CD14-positive monocyte (primary cell): Measurements from ENCODE around the gene CCDC34. TPM values are rescaled to one million over a fixed set of nuclear protein-coding genes. Genes with fewer than 3 reads are reported as not detected.

Source experiments
- DNase-seq, 3 donors: peaks; one replicate each; pipeline ENCODE4 v3.0.0-alpha.2; 2011 to 2022
- H2AFZ ChIP-seq: 2 replicates; pipeline ENCODE4 v1.6.0; 2012; ENCODE audit warnings: mild to moderate bottlenecking, low read depth, low read length, inconsistent platforms; ENCODE audit not compliant: insufficient read depth, poor library complexity, severe bottlenecking
- H3K27ac ChIP-seq, 2 donors: 1 replicate in 1 of 2; 2 replicates in 1 of 2; pipeline ENCODE4 v1.5.1; 2012 to 2013; ENCODE audit warnings: low read length in 2 of 2, control low read depth in 1 of 2, inconsistent platforms in 1 of 2, low read depth in 1 of 2, mild to moderate bottlenecking in 1 of 2
- H3K27me3 ChIP-seq, 2 donors: one replicate each; pipeline versions ENCODE4 v1.6.0 to v1.6.1; 2011 to 2013; ENCODE audit warnings: low read length in 2 of 2; ENCODE audit not compliant: control insufficient read depth in 2 of 2, insufficient read depth in 2 of 2
- H3K36me3 ChIP-seq, 2 donors: replicated peaks in 1 of 2; 1 replicate in 1 of 2; 2 replicates in 1 of 2; pipeline versions ENCODE4 v1.5.1 to v1.6.1; 2012 to 2013; ENCODE audit warnings: low read length in 2 of 2, control low read depth in 1 of 2, inconsistent platforms in 1 of 2, mild to moderate bottlenecking in 1 of 2; ENCODE audit not compliant: insufficient read depth in 2 of 2, control insufficient read depth in 1 of 2
- H3K4me1 ChIP-seq, 2 donors: 1 replicate in 1 of 2; 2 replicates in 1 of 2; pipeline versions ENCODE4 v1.5.1 to v1.6.1; 2012 to 2013; ENCODE audit warnings: low read length in 2 of 2, control low read depth in 1 of 2, inconsistent platforms in 1 of 2, mild to moderate bottlenecking in 1 of 2, moderate library complexity in 1 of 2; ENCODE audit not compliant: insufficient read depth in 2 of 2, control insufficient read depth in 1 of 2
- H3K4me2 ChIP-seq: replicated peaks from 2 replicates; pipeline ENCODE3; 2012; ENCODE audit warnings: low read length, moderate library complexity, mild to moderate bottlenecking; ENCODE audit not compliant: poor library complexity, severe bottlenecking; ENCODE audit errors: extremely low read depth
- H3K4me3 ChIP-seq, 3 experiments: fragments of 200-600 bp in 1 of 3; sonication (generic) in 1 of 3; replicated peaks in 1 of 3; 1 replicate in 2 of 3; 2 replicates in 1 of 3; pipeline ENCODE4 v1.5.1; 2011 to 2013; ENCODE audit warnings: low read length in 3 of 3, mild to moderate bottlenecking in 3 of 3, control low read depth in 2 of 3, low read depth in 2 of 3, inconsistent platforms in 1 of 3, moderate library complexity in 1 of 3
- H3K79me2 ChIP-seq: 2 replicates; pipeline ENCODE4 v1.6.0; 2012; ENCODE audit warnings: mild to moderate bottlenecking, control low read depth, inconsistent platforms, low read length, moderate library complexity; ENCODE audit not compliant: insufficient read depth
- H3K9ac ChIP-seq: 2 replicates; pipeline ENCODE4 v1.6.0; 2017; ENCODE audit warnings: low read length, mild to moderate bottlenecking; ENCODE audit not compliant: insufficient read depth, poor library complexity, severe bottlenecking
- H3K9me3 ChIP-seq, 2 donors: replicated peaks in 1 of 2; 1 replicate in 1 of 2; 2 replicates in 1 of 2; pipeline versions ENCODE4 v1.5.1 to v1.6.1; 2012 to 2013; ENCODE audit warnings: low read length in 2 of 2, control low read depth in 1 of 2; ENCODE audit not compliant: control insufficient read depth in 1 of 2, insufficient read depth in 1 of 2
- H4K20me1 ChIP-seq: 2 replicates; pipeline ENCODE4 v1.6.0; 2012; ENCODE audit warnings: mild to moderate bottlenecking, low read length, control low read depth, moderate library complexity; ENCODE audit not compliant: insufficient read depth
- H3K27ac Mint-ChIP-seq, 7 donors: one replicate each; pipeline ENCODE4 v1.8.0; 2020; ENCODE audit warnings: mild to moderate bottlenecking in 7 of 7, mixed read lengths in 7 of 7, moderate library complexity in 6 of 7, inconsistent platforms in 2 of 7
- H3K27me3 Mint-ChIP-seq, 3 donors: one replicate each; pipeline ENCODE4 v1.8.0; 2021 to 2022; ENCODE audit warnings: low read depth in 3 of 3, mild to moderate bottlenecking in 3 of 3, mixed read lengths in 3 of 3, moderate library complexity in 3 of 3, inconsistent platforms in 1 of 3
- H3K36me3 Mint-ChIP-seq, 2 donors: one replicate each; pipeline ENCODE4 v1.8.0; 2020; ENCODE audit warnings: mixed read lengths in 2 of 2, inconsistent platforms in 1 of 2, mild to moderate bottlenecking in 1 of 2
- H3K4me1 Mint-ChIP-seq: one replicate; pipeline ENCODE4 v1.8.0; 2020; ENCODE audit warnings: mild to moderate bottlenecking, mixed read lengths
- H3K4me3 Mint-ChIP-seq, 2 donors: one replicate each; pipeline ENCODE4 v1.8.0; 2020; ENCODE audit warnings: mild to moderate bottlenecking in 2 of 2, mixed read lengths in 2 of 2, moderate library complexity in 1 of 2
- H3K9me3 Mint-ChIP-seq, 7 donors: one replicate each; pipeline ENCODE4 v1.8.0; 2020 to 2022; ENCODE audit warnings: mixed read lengths in 7 of 7, mild to moderate bottlenecking in 6 of 7, moderate library complexity in 6 of 7, inconsistent platforms in 2 of 7
- WGBS: methylation state at CpG from one replicate; pipeline ENCODE4 v1.1.5; 2013; ENCODE audit warnings: missing lambda C conversion rate; ENCODE audit not compliant: insufficient coverage; 5-methylcytosine and 5-hydroxymethylcytosine counted together
- intact Hi-C, 2 donors: fragments of 100-400 bp; cut with micrococcal nuclease; formaldehyde crosslinking; loops; one replicate each; pipeline versions ENCODE4 v1.15.0 to v1.15.1; 2023
- polyA plus RNA-seq, 3 donors: library from polyadenylated mRNA; depleted of rRNA in 1 of 3; unstranded in 2 of 3; stranded (reverse) in 1 of 3; fragments of 300-500 nt in 2 of 3; fragments of >200 nt in 1 of 3; fragmentation: Illumina TruSeq in 2 of 3; gene quantifications; 1 replicate in 2 of 3; 2 replicates in 1 of 3; pipeline ENCODE4 v1.2.3, GENCODE V29; 2012 to 2021
- TF ChIP-seq, protein P1 (sequence below): fragments of 200-600 bp; IDR thresholded peaks from one replicate; pipeline ENCODE4 v1.8.0; 2022; ENCODE audit warnings: antibody characterized with exemption, mild to moderate bottlenecking

Gene CCDC34
- polyA plus RNA-seq, 3 donors, result 0.08 to 0.11 (median 0.11) TPM

DNA sequence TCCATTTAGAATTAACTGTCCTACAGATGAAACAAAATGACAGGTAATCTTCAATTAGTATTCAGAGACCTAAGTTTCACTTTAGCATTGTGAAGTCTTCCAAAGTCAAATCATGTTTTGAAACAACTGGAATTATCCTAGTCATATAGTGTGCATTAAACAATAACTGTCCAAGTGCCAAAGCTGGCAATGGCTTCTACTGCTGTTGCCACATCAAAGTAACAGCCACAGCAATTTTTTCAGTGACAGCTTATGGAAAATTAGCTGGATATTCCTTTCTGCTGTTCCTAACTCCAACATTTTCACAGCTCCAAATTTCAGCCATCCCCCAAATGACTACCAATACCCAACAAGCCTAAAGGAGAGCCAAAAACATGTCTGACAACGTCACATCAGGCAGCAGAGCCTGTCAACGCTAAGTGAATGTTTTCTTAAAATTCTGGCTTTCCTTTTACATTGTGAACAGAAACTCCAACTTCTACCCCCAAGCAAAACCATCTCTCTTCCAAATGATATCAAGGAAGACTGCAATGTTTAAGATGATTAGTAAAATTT is 45.3 kb upstream of the CCDC34 start:
- H3K9me3 ChIP-seq, result no peaks in the 10 kb centered on the region
- DNase-seq, result no peak
- H3K36me3 Mint-ChIP-seq, result no peaks in the 10 kb centered on the region
- no peak overlapping the region for H2AFZ ChIP-seq
- intact Hi-C loops, result no loop called here
- no peaks in the 10 kb centered on the region for H3K36me3 ChIP-seq
- no peak overlapping the region for H3K27ac ChIP-seq
- H3K79me2 ChIP-seq, result no peaks in the 10 kb centered on the region
- H3K4me1 ChIP-seq, result peaks cover 0 to 3% of the 10 kb centered on the region in 2 donors
- H3K9me3 Mint-ChIP-seq, result no peaks in the 10 kb centered on the region
- peaks cover 5% of the 10 kb centered on the region for H3K4me1 Mint-ChIP-seq
- no peak overlapping the region for H3K4me3 ChIP-seq
- TF ChIP-seq, protein P1, sequence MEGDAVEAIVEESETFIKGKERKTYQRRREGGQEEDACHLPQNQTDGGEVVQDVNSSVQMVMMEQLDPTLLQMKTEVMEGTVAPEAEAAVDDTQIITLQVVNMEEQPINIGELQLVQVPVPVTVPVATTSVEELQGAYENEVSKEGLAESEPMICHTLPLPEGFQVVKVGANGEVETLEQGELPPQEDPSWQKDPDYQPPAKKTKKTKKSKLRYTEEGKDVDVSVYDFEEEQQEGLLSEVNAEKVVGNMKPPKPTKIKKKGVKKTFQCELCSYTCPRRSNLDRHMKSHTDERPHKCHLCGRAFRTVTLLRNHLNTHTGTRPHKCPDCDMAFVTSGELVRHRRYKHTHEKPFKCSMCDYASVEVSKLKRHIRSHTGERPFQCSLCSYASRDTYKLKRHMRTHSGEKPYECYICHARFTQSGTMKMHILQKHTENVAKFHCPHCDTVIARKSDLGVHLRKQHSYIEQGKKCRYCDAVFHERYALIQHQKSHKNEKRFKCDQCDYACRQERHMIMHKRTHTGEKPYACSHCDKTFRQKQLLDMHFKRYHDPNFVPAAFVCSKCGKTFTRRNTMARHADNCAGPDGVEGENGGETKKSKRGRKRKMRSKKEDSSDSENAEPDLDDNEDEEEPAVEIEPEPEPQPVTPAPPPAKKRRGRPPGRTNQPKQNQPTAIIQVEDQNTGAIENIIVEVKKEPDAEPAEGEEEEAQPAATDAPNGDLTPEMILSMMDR, result no peak
- no peak overlapping the region for H3K9ac ChIP-seq
- WGBS, result no CpG with 5 or more reads among the region's 2 CpGs
- no peak overlapping the region for H3K4me2 ChIP-seq
- H4K20me1 ChIP-seq, result no peaks in the 10 kb centered on the region
- no peak overlapping the region for H3K27ac Mint-ChIP-seq
- no peaks in the 10 kb centered on the region for H3K27me3 ChIP-seq
- H3K4me3 Mint-ChIP-seq, result no peak overlapping the region
- H3K27me3 Mint-ChIP-seq, result no peaks in the 10 kb centered on the region

DNA sequence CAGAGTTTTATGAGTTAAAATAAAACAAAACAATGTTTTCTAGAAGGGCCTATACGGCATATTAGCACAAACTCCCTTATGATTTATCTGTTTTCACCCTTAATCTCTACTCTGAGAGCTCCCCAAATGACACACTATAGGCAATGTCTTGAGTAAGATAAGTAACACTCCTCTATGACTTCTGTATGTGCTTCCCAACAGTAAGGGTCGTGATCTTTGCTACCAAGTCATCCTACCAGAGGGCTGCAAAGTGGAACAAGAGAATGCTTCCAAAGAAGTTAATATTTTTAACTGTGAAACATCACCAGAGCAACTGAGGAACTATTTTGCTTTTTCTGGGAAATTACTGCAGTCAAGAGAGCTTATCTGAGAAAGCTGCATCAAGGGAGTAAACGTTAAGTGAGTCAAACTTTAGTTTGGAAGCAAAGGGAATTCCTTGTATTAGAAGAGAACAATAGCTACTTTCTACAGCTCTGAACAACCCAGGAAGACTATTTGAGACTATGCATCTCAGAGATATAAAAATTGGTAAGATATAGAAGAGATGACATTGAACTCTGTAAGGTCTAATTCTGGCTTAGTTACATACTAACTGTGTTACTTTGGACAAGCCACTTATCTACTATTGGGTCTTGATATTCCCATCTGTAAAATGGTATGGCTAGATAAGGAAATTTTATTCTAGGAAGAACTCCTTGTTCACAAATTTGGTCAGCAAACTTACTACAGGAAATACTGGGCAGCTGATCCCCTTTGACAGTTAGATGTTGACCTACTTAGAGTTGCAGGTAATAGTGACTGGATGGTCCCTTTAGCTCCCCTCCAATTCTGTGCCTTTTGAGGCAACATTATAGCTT is 43.7 kb upstream of the CCDC34 start:
- intact Hi-C loops, result no loop called here

More for the DNA sequence above, 43.7 kb upstream of the CCDC34 start:
- TF ChIP-seq, protein P1, result no peak
- Mint-ChIP-seq H3K4me3 (no peak overlapping the region), H3K9me3 (peaks cover 0 to 1% (median 0%) of the 10 kb centered on the region in 7 donors), H3K27me3 (no peaks in the 10 kb centered on the region), H3K4me1 (peaks cover 5% of the 10 kb centered on the region), H3K36me3 (no peaks in the 10 kb centered on the region), H3K27ac (no peak overlapping the region)
- DNase-seq, result no peak
- Histone ChIP-seq H2AFZ (no peak overlapping the region), H3K27ac (no peak overlapping the region), H3K9ac (no peak overlapping the region), H3K9me3 (no peaks in the 10 kb centered on the region), H3K79me2 (no peaks in the 10 kb centered on the region), H3K4me1 (peaks cover 0 to 3% of the 10 kb centered on the region in 2 donors), H3K4me2 (no peak overlapping the region), H3K27me3 (no peaks in the 10 kb centered on the region), H3K36me3 (no peaks in the 10 kb centered on the region), H3K4me3 (no peak overlapping the region), H4K20me1 (no peaks in the 10 kb centered on the region)
- WGBS, result no CpG with 5 or more reads among the region's 3 CpGs
